HG03025 (cell line): ENCODE measurements around the gene POU3F3.

Experiments used
- ATAC-seq: cut with Tn5 transposase; IDR thresholded peaks from one replicate; pipeline ENCODE4 v1.9.1; 2021; ENCODE audit warnings: mild to moderate bottlenecking, moderate library complexity; ENCODE audit not compliant: unreplicated experiment, low FRiP score

POU3F3 gene

GRCh38 chr2:104859766-104860450 is 6.0 kb downstream of the POU3F3 start:
- ATAC-seq: no peak

- no peak for ATAC-seq
Measured at GRCh38 chr2:104860451-104860790, 6.5 kb downstream of the POU3F3 start.

- no peak for ATAC-seq
Measured at GRCh38 chr2:104861351-104862057, 7.6 kb downstream of the POU3F3 start.

- no peak for ATAC-seq
Measured at GRCh38 chr2:104862058-104862941, 8.4 kb downstream of the POU3F3 start.

- no peak for ATAC-seq
Measured at GRCh38 chr2:104863146-104863467, 9.2 kb downstream of the POU3F3 start.

GRCh38 chr2:104863468-104864279 is 9.8 kb downstream of the POU3F3 start:
- ATAC-seq: no peak

- no peak for ATAC-seq
Measured at GRCh38 chr2:104864280-104865095, 10.6 kb downstream of the POU3F3 start.

- no peak for ATAC-seq
Measured at GRCh38 chr2:104865096-104865470, 11.2 kb downstream of the POU3F3 start.

GRCh38 chr2:104866122-104866864 is 12.4 kb downstream of the POU3F3 start:
- no peak for ATAC-seq

- ATAC-seq: no peak
Measured at GRCh38 chr2:104866883-104867812, 13.2 kb downstream of the POU3F3 start.

GRCh38 chr2:104867813-104868504 is 14.0 kb downstream of the POU3F3 start:
- ATAC-seq: no peak

GRCh38 chr2:104868505-104868866 is 14.6 kb downstream of the POU3F3 start:
- ATAC-seq: no peak

GRCh38 chr2:104870100-104870975 is 16.4 kb downstream of the POU3F3 start:
- no peak for ATAC-seq

GRCh38 chr2:104871649-104871971 is 17.7 kb downstream of the POU3F3 start:
- ATAC-seq: no peak

- ATAC-seq: no peak
Measured at GRCh38 chr2:104871972-104872865, 18.3 kb downstream of the POU3F3 start.
